ENCODE measurements around the gene EIF3J. TPM values are rescaled to one million over a fixed set of nuclear protein-coding genes. Genes with fewer than 3 reads are reported as not detected.

Gene EIF3J
- total and polyA plus RNA-seq, 4 donors = 32.0 to 52.1 (median 50.5) TPM

DNA sequence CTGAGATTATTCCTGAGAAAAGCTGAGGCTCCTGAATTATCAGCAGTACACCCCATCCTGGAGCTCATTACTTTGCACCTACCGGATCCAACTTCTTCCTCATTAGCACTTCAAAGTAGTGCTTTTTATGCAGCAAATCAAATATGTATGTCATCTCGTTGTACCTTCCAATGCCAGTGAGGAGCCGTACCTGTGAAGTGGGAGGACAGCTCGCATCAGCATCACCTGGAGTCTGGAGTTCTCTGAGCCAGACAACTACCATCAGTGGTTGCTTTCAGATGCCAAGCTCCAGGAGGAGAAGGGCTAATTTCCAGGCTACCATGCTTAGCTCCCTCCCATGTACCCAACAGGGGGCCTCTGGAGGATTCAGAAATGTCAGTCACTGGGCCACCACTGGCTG is 32.4 kb downstream of the EIF3J start:
- H3K4me3 ChIP-seq = no peak overlapping the region
- WGBS, 2 donors = 97% methylated on average over 4 of the region's 4 CpGs
- no peaks in the 10 kb centered on the region for H3K27me3 ChIP-seq (ENCODE audit: control insufficient read depth in 3 of 3, insufficient read depth in 3 of 3, low read length in 2 of 3)
- H3K9ac ChIP-seq (ENCODE audit: insufficient read depth in 1 of 2, low read length in 2 of 2) = no peak overlapping the region
- H3K9me3 ChIP-seq (ENCODE audit: control insufficient read depth in 4 of 4, insufficient read depth in 3 of 4, low read length in 3 of 4) = peaks cover 0 to 9% (median 6%) of the 10 kb centered on the region in 4 donors
- DNase-seq = no peak
- no peaks in the 10 kb centered on the region for H3K4me1 ChIP-seq (ENCODE audit: control insufficient read depth in 5 of 5, insufficient read depth in 5 of 5, low read length in 5 of 5)
- TF ChIP-seq, protein P1, sequence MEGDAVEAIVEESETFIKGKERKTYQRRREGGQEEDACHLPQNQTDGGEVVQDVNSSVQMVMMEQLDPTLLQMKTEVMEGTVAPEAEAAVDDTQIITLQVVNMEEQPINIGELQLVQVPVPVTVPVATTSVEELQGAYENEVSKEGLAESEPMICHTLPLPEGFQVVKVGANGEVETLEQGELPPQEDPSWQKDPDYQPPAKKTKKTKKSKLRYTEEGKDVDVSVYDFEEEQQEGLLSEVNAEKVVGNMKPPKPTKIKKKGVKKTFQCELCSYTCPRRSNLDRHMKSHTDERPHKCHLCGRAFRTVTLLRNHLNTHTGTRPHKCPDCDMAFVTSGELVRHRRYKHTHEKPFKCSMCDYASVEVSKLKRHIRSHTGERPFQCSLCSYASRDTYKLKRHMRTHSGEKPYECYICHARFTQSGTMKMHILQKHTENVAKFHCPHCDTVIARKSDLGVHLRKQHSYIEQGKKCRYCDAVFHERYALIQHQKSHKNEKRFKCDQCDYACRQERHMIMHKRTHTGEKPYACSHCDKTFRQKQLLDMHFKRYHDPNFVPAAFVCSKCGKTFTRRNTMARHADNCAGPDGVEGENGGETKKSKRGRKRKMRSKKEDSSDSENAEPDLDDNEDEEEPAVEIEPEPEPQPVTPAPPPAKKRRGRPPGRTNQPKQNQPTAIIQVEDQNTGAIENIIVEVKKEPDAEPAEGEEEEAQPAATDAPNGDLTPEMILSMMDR (IDR thresholded peaks at IDR 0.05; ENCODE audit: control extremely low read depth, extremely low read depth) = no peak
- H3K36me3 ChIP-seq (ENCODE audit: control insufficient read depth in 4 of 4, insufficient read depth in 4 of 4, low read length in 4 of 4) = peaks cover 22 to 52% (median 44%) of the 10 kb centered on the region in 4 donors
- H3K27ac ChIP-seq (ENCODE audit: low read depth in 1 of 2, low read length in 1 of 2) = no peak overlapping the region
- ATAC-seq (ENCODE audit: insufficient read depth, low FRiP score) = no peak

DNA sequence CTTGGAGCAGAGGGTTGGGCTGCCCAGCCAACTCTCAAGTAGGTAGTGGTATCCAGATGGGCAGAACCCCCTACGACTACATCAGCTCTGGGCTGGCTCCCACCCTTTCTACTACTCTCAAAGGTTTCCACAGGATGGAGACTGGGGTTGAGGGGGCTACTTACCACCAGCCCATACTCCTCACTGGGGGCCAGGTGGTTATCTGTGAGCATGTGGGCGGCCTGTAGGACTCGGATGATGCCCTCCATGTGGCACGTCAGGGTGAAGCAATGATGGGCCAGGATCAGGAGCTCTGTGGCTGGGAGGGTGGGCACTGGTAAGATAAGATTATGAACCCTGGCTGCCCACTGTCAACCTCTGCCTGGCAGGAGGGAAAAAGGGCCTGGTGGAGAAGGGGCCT is 33.4 kb downstream of the EIF3J start:
- Histone ChIP-seq H3K27me3 (ENCODE audit: control insufficient read depth in 3 of 3, insufficient read depth in 3 of 3, low read length in 2 of 3) (no peaks in the 10 kb centered on the region), H3K27ac (ENCODE audit: low read depth in 1 of 2, low read length in 1 of 2) (no peak overlapping the region), H3K9me3 (ENCODE audit: control insufficient read depth in 4 of 4, insufficient read depth in 3 of 4, low read length in 3 of 4) (peaks cover 0 to 6% (median 2%) of the 10 kb centered on the region in 4 donors), H3K36me3 (ENCODE audit: control insufficient read depth in 4 of 4, insufficient read depth in 4 of 4, low read length in 4 of 4) (peaks cover 12 to 48% (median 37%) of the 10 kb centered on the region in 4 donors), H3K4me1 (ENCODE audit: control insufficient read depth in 5 of 5, insufficient read depth in 5 of 5, low read length in 5 of 5) (no peaks in the 10 kb centered on the region), H3K9ac (ENCODE audit: insufficient read depth in 1 of 2, low read length in 2 of 2) (no peak overlapping the region), H3K4me3 (no peak overlapping the region)
- WGBS, 2 donors = 97% methylated on average over 4 of the region's 4 CpGs
- ATAC-seq (ENCODE audit: insufficient read depth, low FRiP score) (no peak), DNase-seq (no peak)
- TF ChIP-seq, protein P1 (IDR thresholded peaks at IDR 0.05; ENCODE audit: control extremely low read depth, extremely low read depth) = no peak

DNA sequence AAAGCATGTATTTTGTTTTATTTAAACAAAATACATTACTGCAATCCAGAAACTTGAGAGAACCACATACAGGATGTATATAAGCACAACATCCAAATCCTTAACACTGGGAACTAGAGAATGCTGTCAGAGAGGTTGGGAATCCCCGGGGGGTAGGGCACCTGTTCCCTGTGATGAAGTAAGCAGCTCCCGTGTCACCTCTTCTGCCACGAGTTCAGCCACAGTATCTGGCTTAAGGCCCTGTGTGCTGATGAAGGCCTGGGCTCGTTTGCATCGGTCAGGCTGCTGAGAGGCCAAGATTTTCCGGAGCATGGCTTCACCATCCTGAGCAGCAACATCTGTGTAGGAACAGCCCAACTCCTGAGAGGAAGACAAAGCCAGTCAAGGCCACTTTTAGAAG is 36.4 kb downstream of the EIF3J start:
- no peak for ATAC-seq (ENCODE audit: insufficient read depth, low FRiP score)
- H3K9ac ChIP-seq (ENCODE audit: insufficient read depth in 1 of 2, low read length in 2 of 2) = no peak overlapping the region
- no peaks in the 10 kb centered on the region for H3K4me1 ChIP-seq (ENCODE audit: control insufficient read depth in 5 of 5, insufficient read depth in 5 of 5, low read length in 5 of 5)
- no peaks in the 10 kb centered on the region for H3K27me3 ChIP-seq (ENCODE audit: control insufficient read depth in 3 of 3, insufficient read depth in 3 of 3, low read length in 2 of 3)
- no peaks in the 10 kb centered on the region for H3K9me3 ChIP-seq (ENCODE audit: control insufficient read depth in 4 of 4, insufficient read depth in 3 of 4, low read length in 3 of 4)
- H3K27ac ChIP-seq (ENCODE audit: low read depth in 1 of 2, low read length in 1 of 2) = no peak overlapping the region
- WGBS, 2 donors = 92 to 96% methylated on average over 6 of the region's 6 CpGs
- DNase-seq = no peak
- TF ChIP-seq, protein P1 (IDR thresholded peaks at IDR 0.05; ENCODE audit: control extremely low read depth, extremely low read depth) = no peak
- H3K36me3 ChIP-seq (ENCODE audit: control insufficient read depth in 4 of 4, insufficient read depth in 4 of 4, low read length in 4 of 4) = peaks cover 0 to 34% (median 25%) of the 10 kb centered on the region in 4 donors
- H3K4me3 ChIP-seq = no peak overlapping the region

DNA sequence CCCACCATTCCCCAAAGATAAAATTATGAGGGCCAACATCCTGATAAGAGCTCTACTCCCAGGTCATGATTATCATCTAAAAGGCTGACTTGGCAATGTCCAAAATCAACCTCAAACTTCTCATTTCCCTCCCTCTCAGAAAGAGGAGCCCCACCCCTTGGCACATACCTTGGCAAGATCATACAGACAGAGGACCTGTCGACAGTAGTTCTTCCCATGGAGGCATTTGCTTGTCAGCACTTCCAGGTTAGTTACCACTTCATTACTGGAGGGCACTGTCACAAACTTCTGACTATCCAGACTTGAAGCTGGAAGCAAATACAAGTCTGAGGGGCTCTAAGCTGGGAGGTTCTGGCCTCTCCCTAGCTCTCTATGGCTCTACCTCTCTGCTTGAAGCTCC is 37.8 kb downstream of the EIF3J start:
- Histone ChIP-seq H3K4me1 (ENCODE audit: control insufficient read depth in 5 of 5, insufficient read depth in 5 of 5, low read length in 5 of 5) (no peaks in the 10 kb centered on the region), H3K36me3 (ENCODE audit: control insufficient read depth in 4 of 4, insufficient read depth in 4 of 4, low read length in 4 of 4) (peaks cover 0 to 30% (median 20%) of the 10 kb centered on the region in 4 donors), H3K27me3 (ENCODE audit: control insufficient read depth in 3 of 3, insufficient read depth in 3 of 3, low read length in 2 of 3) (no peaks in the 10 kb centered on the region), H3K4me3 (no peak overlapping the region), H3K9me3 (ENCODE audit: control insufficient read depth in 4 of 4, insufficient read depth in 3 of 4, low read length in 3 of 4) (no peaks in the 10 kb centered on the region), H3K27ac (ENCODE audit: low read depth in 1 of 2, low read length in 1 of 2) (no peak overlapping the region), H3K9ac (ENCODE audit: insufficient read depth in 1 of 2, low read length in 2 of 2) (no peak overlapping the region)
- 71 to 91% methylated on average over 1 of the region's 1 CpG for WGBS, 2 donors
- TF ChIP-seq, protein P1 (IDR thresholded peaks at IDR 0.05; ENCODE audit: control extremely low read depth, extremely low read depth) = no peak
- DNase-seq = no peak
- ATAC-seq (ENCODE audit: insufficient read depth, low FRiP score) = no peak

All from lung (tissue), 12 donors.